Measurements from ENCODE around the gene MYH13.

The MYH13 gene

DNA sequence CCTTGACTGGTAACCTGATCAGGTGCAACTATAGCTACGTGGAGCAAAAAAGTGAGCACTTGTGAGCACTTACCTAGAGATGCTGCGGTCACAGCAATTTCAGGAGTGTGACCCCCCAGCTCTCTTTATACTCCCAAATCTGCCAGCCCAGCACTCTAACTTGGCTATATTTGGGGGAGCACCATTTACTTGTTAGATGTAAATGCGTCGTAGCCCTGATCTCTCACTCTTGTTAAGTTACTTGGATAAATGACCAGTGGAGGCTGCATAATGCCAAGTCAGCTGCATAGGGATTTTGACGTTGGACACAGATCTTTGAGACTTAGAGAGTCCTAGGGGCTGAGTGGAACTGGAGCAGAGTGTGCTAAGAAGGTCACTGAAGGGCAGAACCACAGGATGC, at the start of gene MYH13:
MYH13 (minus strand) TSS at position 101 of the 400 bp plus-strand sequence. CDS start 8,476 bp downstream, outside the sequence.
- no peak for DNase-seq (ENCODE audit: low spot score)

DNA sequence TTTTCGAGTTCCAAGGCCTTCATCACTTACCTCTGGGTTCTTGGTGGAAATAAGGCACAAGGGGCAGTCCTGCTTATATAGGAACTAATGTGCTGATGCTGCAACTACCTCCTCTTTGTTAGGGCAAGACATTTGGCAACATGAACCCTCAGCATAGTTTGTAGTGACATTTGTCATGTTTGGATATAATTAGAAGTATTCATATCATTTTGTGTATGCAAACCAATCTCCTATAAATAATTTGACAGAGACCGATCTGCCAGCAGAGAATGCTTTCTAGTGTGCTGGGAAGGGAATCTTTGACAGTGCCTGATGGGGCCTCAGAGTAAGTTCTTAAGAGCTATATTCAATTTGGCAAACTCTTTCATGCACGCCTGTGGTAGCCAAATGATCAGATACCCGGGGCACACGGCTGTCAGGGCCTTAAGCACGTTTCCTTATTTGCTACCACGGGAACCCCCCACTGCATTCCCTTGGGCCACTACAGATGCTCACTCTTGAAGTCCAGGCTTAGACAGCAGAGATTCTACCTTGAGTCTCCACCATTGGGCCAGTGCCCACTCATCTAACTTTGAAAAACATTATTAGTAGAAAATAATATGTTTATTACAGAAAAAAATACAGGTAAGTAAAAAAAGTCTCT, 49.2 kb upstream of the MYH13 start, which contains the start of gene MYH8:
MYH8 (minus strand) TSS at position 51 of the 643 bp plus-strand sequence. CDS start 1,723 bp downstream, outside the sequence.
- DNase-seq (ENCODE audit: low spot score), result no peak

DNA sequence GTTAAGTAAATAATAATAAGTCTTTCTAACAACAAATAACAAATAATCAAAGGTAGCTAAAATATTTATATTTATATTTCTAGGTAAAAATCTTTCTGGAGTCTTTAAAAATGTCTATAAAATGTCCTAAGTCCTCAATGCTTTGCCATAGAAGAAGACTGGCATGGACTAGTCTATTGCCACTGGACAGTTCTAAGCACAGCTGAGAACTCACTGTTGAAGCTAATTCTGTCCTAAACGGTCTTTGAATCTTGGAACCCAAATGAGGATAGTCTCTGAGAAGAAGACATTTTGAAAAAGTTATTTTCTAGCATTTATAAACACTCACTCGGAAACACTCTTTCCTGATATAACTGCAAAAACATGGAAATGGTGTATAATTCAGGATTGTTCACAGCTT, 48.4 kb upstream of the MYH13 start:
- DNase-seq (ENCODE audit: low spot score), result no peak

DNA sequence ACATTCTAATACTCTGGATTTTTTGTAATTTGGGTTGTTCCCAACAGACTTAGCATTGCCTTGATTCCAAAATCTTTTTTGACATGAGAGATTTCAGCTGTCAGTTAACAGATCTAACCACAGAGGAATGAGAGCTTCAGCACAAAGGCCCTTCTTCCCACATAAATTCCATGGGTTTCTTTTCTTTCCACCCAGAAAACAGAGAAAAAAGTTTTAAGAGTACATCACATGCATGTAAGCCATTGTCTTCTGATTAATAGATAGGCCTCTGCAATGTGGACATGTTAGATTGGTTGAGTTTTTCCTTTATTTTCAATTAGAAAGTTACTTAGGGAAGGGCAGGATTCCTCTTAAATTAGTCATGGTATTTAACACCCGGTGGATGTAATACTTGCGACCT, 48.0 kb upstream of the MYH13 start:
- DNase-seq (ENCODE audit: low spot score), result no peak

DNA sequence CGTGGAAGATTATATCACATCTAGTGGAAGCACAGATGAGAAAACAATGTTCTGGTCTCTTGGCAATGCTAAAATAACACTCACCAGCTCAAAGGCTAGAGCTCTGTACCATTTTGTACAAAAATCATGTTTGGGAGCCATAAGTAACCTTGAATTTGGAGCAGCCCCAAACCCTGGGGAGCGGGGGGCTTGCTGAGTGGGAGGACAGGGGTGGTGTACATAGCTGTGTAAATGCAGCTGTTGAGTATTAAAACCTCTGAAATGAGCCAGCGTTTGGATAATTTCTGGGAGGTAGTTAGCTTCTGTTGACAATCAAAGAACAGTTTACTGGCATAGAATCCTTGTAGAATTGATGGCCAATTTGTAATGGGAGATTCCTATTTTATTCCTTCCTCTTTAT, 44.6 kb upstream of the MYH13 start:
- DNase-seq (ENCODE audit: low spot score), result no peak

DNA sequence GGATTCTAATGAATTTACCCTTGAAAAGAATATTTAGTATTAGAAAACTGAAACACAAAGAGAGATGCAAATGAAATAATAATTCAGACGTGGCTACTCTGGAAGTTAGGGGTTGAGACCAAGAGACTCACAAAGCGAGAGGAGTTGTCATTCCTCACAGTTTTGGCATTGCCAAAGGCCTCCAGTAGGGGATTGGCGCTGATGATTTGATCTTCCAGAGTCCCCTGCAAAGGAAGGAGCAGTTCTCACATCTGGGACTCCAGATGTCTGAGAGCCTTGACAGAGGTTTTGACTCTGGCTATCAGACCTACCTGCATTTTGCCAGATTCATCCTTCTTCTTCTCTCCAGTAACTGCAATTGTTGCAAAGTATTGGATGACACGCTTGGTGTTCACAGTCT, 42.4 kb upstream of the MYH13 start:
- no peak for DNase-seq (ENCODE audit: low spot score)

DNA sequence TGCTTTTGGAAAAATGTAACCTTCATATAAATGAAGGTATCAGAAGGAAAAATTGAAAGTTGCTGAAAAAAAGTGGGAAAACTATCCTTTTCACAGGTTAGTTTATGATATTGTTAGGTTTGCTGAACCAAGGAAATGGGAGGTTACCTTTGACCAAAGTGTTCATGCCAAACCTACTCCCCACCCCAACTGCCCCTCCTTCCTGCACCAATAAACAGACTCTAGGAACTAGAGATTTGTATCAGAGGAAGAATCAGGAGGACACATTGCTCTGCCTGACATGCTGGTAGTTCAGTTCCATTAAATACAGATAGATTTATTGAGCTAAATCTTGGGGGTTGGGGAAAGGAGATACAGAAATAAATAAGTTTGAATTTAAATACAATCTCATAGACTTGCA, 30.8 kb upstream of the MYH13 start:
- no peak for DNase-seq (ENCODE audit: low spot score)

DNA sequence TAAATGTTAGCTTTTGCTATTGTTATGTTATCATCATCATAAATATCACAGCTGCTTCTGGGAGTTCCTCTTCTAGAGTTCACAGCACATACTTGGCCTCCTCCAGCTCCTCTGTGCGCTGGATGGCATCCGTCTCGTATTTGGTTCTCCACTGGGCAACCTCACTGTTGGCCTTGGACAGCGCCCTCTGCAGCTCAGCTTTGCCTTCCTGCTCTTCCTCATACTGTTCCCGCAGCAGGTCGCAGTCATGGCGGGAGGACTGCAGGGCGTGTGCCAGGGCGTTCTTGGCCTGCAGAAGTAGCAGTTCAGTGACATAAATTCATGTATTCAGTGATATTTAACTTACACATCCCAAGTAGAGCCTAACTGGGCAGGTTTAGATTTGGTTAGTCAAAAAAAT, 25.5 kb upstream of the MYH13 start:
- DNase-seq (ENCODE audit: low spot score), result no peak

DNA sequence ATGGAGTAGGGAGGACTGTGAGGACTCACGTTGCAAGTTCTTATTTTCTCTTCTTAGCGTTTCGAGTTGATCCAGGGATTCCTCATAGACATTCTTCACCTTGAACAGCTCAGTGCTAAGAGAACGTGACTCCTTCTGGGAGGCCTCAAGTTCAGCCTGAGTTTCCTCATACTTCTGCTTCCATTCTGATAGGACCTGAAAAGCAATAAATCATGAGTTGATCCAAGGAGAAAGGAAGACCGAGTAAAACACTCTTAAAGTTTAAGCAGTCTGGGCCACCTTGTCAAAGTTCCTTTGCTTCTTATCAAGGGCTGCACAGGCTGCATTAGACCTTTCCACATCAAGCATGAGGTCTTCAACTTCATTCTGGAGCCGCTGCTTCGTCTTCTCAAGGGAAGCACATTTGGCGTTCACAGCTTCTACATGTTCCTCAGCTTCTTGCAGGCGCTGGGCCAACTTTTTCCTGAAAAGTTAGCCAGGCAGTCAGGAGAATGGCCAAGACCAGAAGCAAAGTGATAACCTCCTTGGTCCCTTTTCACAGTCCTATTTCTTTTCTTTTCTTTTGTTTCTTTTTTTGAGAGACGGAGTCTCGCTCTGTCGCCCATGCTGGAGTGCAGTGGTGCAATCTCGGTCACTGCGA, 23.8 kb upstream of the MYH13 start:
- DNase-seq (ENCODE audit: low spot score), result no peak

DNA sequence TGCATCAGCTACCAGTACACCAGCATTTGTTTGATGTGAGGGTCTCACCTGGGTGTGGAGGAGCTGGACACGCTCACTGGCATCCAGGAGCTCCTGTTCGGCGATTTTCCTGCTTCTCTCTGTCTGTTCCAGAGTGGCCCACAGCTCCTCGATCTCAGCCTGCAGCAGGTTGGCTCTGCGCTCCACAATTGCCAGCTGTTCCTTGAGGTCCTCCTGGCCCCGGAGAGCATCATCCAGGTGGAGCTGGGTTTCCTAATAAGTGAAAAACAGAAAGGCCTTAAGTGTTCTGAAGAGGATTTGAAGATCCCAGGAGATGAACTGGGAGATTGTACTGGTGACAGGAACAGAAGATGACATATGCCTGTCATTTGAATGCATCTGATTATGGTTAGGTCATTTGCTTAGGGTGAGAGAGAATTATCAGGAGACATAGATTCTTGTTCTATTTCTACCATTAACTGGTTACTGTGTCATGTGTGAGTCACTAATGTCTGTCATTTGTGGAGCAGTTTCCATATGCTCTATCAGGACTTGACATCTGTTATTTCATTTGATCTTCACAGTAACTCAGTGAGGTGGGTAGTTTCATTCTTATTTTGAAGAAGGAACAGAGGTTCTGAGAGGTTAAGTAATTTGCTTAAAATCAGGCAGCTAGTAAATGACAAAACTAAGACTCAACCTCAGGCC, 21.5 kb upstream of the MYH13 start:
- DNase-seq (ENCODE audit: low spot score), result no peak

DNA sequence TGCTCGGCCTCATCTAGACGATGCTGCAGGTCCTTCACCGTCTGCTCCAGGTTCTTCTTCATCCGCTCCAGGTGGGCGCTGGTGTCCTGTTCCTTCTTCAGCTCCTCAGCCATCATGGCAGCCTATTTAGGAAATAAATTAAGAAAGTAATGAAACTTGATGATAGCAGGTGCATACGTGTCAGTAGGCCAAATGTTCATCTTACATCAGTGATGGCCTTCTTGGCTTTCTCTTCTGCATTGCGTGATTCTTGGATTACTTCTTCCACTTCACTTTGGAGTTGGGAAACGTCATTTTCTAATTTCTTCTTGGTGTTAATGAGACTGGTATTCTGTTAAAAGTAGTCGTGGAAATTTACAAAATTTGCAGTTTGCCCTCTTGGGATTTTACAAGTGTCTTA, 20.1 kb upstream of the MYH13 start:
- DNase-seq (ENCODE audit: low spot score), result no peak

DNA sequence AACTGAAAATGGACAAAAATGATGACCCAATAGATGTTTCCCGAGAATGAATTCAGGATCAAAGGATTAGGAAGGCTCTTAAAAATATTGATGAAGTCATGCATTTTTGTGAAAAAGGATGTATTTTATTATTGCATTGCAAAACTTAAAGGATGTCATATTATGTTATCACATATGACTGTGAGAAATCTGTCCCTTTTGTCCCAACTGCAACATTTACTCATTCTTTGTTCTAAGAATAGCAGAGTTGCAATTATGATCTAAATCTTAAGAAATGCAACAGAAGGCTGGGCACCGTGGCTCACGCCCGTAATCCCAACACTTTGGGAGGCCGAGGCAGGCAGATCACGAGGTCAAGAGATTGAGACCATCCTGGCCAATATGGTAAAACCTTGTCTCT, 13.1 kb upstream of the MYH13 start:
- DNase-seq (ENCODE audit: low spot score), result no peak

DNA sequence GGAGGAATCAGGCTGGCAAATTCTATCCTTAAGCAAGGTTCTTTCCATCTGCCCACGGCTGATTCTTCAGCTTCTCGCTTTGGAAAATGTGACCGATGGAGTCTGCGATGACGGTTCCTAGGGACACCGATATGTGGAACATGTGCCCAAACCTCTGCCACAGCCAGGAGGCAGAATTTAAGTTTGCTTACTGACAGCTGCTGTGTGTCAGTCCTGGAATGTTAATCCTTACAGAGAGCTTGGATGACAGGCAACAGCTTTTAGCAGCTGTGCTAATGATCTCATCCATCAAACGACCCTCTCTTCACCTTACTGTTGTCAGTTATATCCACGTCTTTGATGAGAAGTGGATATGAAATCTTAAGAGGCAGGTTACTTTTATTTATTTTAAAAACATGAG, 11.4 kb upstream of the MYH13 start:
- no peak for DNase-seq (ENCODE audit: low spot score)

DNA sequence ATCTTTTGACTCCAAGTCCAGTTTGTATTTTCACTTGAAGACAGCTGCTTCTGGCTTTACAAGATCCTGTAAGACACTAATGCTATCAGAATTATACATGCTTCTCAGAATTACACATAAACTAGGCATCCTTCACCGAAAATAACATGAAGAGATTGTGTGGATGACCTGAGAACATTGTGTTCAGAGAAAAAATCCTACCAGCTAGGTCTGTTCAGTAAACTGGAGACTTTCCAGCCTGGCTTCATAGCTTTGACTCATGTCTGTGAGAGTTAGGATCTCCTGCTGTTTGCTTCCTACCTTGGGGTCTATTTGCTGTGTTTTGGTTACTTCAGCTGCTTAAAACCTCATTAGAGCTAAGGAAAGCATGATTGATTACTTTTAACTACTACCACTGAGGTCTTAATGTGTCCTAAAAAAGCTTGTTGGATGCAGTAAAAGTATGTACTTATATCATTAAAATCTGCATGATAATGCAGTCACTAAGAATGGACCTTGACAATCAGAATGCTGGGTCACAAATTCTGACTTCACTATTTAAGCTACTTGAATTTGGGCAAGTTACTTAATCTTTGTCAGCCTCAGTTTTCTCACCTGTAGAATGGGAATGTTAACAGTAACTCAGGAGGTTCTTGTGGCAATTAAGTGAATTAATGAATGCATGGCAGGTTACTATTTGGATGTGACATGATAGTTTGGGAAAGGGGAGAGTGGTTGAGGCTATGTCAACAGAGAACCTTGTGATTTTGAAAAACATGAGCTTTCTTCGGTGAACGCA, 8.0 kb upstream of the MYH13 start:
- no peak for DNase-seq (ENCODE audit: low spot score)

DNA sequence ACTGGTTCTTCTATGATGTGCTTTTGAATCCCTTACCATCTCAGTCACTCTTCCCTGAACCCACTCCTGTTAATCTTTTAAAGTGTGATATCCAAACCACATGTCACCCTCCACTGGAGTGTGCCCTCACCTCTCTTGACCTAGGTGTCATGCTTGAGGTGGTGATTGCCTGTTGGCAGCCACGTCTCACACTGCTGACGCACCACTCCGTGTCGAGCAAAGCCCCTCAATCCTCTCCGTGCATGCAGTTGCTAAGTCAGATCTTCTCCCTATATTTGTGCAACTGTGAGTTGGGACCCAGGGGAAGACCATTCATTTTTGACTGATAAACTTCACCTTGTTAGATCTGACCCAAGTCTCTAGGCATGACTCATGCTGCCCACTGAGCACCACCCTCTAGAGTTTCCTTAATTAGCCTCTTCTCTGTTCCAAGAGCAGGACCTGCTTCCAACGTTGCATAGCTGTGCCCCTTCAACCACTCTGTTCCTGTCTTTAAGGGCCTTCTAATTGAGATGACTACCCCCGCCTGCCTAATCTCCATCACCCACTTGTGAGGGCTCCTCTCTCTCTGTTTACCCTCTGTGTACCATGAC, 2.7 kb downstream of the MYH13 start:
- no peak for DNase-seq (ENCODE audit: low spot score)

DNA sequence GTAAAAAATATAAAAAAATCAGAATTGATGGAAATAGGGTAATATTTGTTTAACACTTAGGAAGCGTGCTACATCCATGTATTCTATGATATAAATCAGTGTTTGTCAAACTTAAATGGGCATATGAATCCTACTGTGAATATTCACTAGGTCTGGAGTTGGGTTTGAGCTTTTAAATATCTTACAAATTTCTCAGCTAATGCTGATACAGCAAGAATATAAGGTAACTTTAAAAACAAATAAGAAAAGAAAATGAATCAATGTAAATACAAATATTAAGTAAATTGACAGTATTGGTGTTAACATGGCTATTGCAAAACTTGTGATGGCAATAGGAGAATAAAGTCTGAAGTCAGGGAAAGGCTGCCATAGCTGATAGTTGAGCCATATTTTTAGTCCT, 3.6 kb downstream of the MYH13 start:
- DNase-seq (ENCODE audit: low spot score), result no peak

DNA sequence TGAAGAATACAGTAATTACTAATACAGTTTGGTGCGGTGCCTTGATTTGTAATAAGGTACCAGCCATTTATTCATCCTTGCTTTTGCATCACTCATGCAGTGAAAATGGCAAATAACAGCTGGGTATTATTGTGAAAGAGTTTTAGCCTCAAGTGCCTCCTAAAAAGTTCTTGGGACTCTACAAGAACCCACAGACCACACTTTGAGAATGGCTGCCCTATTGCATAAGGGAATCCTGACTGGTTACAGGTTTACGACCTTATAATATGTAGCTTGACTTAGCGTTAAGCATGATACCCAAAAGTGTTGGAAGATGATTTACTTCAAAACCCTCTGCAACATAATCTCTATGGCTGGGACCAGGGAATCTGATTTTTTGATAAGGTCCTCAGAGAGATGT, 4.2 kb downstream of the MYH13 start:
- no peak for DNase-seq (ENCODE audit: low spot score)

DNA sequence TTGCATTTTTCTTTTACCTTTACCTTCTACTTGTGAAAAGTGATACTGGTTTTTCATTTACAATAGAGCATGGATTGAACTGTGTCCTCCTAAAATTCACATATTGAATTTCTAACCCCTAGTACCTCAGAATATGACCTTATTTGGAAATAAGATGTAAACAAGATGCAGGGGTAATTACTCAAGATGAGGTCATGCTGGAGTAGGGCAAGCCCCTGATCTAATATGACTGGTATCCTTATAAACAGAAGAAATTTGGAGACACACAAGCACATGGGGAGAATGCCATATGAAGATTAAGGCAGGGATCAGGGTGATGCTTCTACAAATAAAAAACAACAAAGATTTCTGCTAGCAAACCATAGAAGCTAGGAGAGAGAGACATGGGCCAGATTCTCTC, 12.2 kb downstream of the MYH13 start:
- DNase-seq (ENCODE audit: low spot score), result no peak

DNA sequence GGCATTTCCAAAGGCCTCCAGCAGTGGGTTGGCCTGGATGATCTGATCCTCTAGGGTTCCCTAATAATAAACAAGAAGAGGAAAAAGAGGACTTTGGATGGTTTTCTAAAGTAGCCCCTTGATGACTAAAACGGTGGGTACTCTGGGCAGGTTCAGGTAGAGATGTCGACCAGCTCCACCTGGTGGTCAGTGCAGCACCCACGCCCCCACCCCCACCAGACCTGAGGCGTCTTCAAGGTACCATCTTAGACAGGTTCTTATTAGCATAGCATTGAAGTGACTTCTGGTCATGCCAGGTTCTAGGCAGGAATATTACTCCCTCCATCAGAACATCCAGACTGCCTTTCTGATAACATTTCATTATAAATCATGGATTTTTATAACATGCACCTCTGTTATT, 15.0 kb downstream of the MYH13 start:
- no peak for DNase-seq (ENCODE audit: low spot score)

DNA sequence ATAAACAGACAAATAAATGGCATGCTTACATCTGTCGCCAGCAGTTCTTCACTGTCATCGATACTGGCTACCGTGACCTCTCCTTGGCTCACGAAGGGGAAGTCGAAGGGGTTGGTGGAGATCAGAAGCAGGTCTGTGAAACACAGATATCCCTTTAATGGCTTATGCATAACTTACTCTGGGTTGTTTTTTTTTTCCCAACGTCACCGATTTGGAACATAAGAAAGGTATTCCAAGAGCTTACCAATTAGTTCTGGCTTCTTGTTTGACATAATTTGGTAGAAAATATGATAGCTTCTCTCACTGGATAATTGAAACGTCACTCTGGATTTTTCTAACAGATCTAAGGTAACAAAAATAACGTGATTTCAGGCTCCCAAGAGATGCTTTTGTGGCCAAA, 18.2 kb downstream of the MYH13 start:
- DNase-seq (ENCODE audit: low spot score), result no peak

DNA sequence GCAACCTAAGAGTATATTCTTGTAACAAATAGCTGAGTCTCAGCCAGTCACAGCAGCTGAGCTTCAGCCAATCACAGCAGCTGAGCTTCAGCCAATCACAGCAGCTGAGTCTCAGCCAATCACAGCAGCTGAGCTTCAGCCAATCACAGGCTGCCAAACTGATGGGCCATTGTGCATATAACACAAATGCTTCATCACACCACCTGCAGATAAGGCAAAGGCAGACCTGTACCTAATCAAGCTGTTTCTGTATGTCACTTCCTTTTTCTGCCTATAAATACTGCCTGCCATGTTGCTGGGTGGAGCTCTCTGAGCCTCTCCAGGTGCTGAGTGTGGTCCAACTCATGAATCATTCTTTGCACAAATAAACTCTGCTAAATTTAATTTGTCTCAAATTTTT, 19.9 kb downstream of the MYH13 start:
- DNase-seq (ENCODE audit: low spot score), result no peak

DNA sequence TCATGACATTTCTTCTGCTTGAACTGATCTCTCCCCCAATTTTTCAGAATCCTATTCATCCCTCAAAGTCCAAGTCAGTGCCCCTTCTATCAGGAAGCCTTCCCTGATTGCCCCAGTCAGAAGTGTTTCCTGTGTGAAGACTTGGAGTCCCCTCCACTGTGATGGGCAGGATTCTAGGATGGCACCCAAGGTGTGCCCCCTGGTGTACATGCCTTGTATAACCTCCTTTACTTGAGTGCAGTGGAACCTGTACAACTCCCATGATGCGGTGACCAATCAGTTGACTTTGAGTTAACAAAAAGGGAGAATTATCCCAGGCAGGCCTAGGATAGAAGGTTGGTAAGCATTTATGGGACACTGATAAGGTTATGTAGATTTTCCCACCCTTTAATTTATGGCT, 23.4 kb downstream of the MYH13 start:
- DNase-seq (ENCODE audit: low spot score), result no peak
